Activated naive CD4-positive, alpha-beta T cell treated with anti-CD3 and anti-CD28 coated beads for 36 hours (primary cell): ENCODE results near the gene PLIN5. TPM values are rescaled to one million over a fixed set of nuclear protein-coding genes. Genes with fewer than 3 reads are reported as not detected.

Experiments used
- CTCF ChIA-PET: fragments of 350-600 bp; sonication (Branson Sonifier 250); formaldehyde crosslinking; loops from one replicate; lab custom pipeline; 2021; ENCODE audit warnings: antibody characterized with exemption; lab: Charles Lee
- DNase-seq: peaks from one replicate; pipeline ENCODE4 v3.0.0-alpha.2; 2020
- H3K27ac Mint-ChIP-seq: one replicate; pipeline ENCODE4 v1.8.0; 2021; ENCODE audit warnings: mild to moderate bottlenecking, mixed read lengths
- H3K27me3 Mint-ChIP-seq: one replicate; pipeline ENCODE4 v1.8.0; 2021; ENCODE audit warnings: low read depth, mixed read lengths
- H3K36me3 Mint-ChIP-seq: one replicate; pipeline ENCODE4 v1.8.0; 2021; ENCODE audit warnings: low read depth, mixed read lengths
- H3K4me1 Mint-ChIP-seq: one replicate; pipeline ENCODE4 v1.8.0; 2021; ENCODE audit warnings: low read depth, mixed read lengths
- H3K4me3 Mint-ChIP-seq: one replicate; pipeline ENCODE4 v1.8.0; 2021; ENCODE audit warnings: mild to moderate bottlenecking, moderate library complexity, mixed read lengths
- H3K9me3 Mint-ChIP-seq: one replicate; pipeline ENCODE4 v1.8.0; 2021; ENCODE audit warnings: mixed read lengths
- intact Hi-C: fragments of 100-400 bp; cut with micrococcal nuclease; formaldehyde crosslinking; loops from one replicate; pipeline ENCODE4 v1.15.1; 2023
- total RNA-seq, 2 experiments: library from RNA; stranded (reverse); gene quantifications; one replicate each; pipeline ENCODE4 v1.2.3, GENCODE V29; 2021

The PLIN5 gene
- total RNA-seq, 2 experiments from 2014 or later = 0.07 to 0.25 TPM

DNA sequence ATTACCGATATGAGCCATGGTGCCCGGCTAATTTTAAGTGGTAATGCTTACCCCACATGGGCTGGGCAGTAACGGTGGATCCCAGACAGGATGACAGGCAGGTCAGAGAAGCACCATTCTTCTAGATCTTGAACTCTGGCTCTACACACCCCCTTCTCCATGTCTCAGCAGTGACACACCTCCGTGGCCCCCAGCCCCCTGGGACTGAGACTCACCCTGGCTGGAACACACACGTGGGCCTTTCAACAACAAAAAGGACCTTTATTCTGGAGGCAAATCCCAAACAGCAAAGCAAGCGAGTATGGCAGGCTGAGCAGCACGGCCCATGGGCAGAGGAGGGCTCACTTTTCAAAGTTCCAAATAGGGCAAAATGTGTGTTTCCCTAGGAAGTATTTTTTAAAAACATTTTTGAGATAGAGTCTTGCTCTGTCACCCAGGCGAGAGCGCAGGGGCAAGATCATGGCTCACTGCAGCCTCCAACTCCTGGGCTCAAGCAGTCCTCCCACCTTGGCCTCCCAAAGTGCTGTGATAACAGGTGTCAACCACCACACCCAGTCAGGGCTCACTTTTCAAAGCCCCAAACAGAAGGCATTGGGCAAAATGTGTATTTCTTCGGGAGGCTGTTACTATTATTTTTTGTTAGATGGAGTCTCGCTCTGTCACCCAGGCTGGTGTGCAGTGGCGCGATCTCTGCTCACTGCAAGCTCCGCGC, 12.6 kb downstream of the PLIN5 start:
- intact Hi-C loops = no loop called here
- no peak for DNase-seq

DNA sequence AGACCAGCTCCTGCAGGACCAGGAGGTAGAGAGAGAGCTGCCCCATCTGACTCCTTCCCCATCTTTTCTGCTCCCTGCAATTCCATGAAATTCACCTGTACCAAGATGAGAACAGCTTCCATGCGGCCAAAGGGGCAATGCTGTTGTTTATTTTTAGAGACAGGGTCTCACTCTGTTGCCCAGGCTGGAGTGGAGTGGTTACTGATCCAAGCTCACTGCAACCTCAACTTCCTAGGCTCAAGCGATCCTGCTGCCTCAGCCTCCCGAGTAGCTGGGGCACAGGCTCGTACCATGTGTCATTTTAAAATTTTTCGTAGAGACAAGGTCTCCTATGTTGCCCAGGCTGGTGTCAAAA, 13.2 kb downstream of the PLIN5 start:
- no peak for DNase-seq
- intact Hi-C loops = no loop called here
- Mint-ChIP-seq H3K36me3 (no peaks in the 10 kb centered on the region), H3K4me1 (no peaks in the 10 kb centered on the region), H3K27ac (no peak overlapping the region), H3K4me3 (no peak overlapping the region), H3K9me3 (no peaks in the 10 kb centered on the region), H3K27me3 (peaks cover 5% of the 10 kb centered on the region)
- CTCF ChIA-PET = interaction anchor here (0.6 kb wide), 2 partner anchors 9 to 14 kb away, joined by 3 to 6 read pairs; no protein-coding TSS in a partner anchor

More for the DNA sequence above, 12.6 kb downstream of the PLIN5 start:
- peaks cover 5% of the 10 kb centered on the region for H3K27me3 Mint-ChIP-seq
- no peaks in the 10 kb centered on the region for H3K36me3 Mint-ChIP-seq
- H3K9me3 Mint-ChIP-seq = no peaks in the 10 kb centered on the region
- H3K27ac Mint-ChIP-seq = no peak overlapping the region
- CTCF ChIA-PET = interaction anchor here (0.6 to 1.9 kb wide), 6 partner anchors 11 to 111 kb away, joined by 3 to 8 read pairs (median 5); no protein-coding TSS in a partner anchor
- H3K4me1 Mint-ChIP-seq = no peaks in the 10 kb centered on the region
- H3K4me3 Mint-ChIP-seq = no peak overlapping the region

DNA sequence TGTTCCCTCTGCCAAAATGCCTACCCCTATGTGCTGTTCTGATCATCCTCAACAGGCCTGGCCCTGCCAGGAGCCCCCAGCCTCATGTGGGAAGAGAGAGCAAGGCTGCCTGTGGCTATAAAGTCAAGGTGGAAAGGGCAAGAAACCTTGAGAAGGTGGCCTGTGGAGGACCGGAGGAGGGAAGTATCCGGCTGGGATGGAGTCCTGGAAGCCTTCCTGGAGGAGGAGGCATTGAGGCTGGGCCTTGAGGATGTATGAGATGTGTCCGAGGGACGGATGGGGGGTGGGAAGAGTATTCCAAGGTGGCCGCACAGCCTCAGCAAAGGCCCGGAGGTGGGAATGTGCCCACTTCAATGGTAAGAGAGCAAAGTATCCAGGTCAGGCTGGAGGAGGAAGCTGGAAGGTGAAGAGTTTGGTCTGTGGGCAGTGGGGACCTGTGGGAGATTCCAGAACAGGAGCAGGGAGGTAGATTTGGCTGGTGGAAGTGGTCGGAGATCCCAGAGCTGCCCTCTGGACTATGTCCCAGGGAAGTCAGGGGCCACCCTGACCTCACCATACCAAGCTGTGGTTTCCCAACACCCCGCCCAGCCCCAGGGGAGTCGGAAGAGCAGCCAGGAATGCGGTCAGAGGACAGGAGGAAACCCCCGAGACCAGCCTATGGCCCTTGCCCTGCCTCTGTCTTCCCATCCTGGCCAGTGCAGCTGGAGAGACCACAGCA, 13.7 kb downstream of the PLIN5 start:
- Mint-ChIP-seq H3K4me1 (no peaks in the 10 kb centered on the region), H3K4me3 (no peak overlapping the region), H3K27me3 (peaks cover 5% of the 10 kb centered on the region), H3K36me3 (no peaks in the 10 kb centered on the region), H3K9me3 (no peaks in the 10 kb centered on the region), H3K27ac (no peak overlapping the region)
- intact Hi-C loops = no loop called here
- CTCF ChIA-PET = interaction anchor here (0.6 kb wide), 3 partner anchors 10 to 72 kb away, joined by 3 to 6 read pairs (median 3); no protein-coding TSS in a partner anchor
- no peak for DNase-seq

DNA sequence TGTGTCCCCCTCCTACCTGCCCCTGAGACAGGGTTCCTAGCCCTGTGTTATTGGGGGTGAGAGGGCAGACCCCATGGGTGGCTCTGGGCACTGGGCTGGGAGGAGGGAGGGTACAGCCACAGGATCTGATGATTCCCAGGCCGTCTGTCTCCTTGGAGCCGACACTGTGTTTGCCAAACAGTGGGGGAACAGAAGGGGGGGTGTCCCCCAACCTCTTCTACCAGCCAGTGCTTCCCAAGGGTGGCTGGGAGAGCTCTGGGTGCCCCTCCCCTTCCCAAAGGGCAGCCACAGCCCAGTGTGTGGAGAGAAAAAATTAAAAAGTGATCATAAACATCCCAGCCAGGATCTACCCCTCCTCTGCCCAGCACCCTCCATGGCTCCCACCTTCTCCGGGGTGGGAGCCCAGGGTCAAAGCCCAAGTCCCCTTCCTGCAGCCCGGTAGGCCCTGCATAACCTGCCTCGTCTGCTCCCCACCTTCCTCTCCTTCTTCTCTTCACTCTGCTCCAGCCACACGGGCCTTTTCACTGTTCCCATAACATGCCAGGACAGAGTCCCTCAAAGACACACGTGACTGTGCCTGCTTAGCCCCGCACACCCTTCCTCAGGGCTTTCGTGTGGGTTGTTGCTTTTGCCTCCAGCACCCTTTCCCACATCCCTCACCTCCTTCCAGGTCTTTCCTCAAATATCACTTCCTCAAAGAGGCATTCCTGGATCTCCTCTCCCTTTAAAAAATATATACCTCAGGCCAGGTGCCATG, 15.3 kb downstream of the PLIN5 start:
- no peaks in the 10 kb centered on the region for H3K36me3 Mint-ChIP-seq
- no peak for DNase-seq
- no peaks in the 10 kb centered on the region for H3K4me1 Mint-ChIP-seq
- no peaks in the 10 kb centered on the region for H3K9me3 Mint-ChIP-seq
- intact Hi-C loops = no loop called here
- CTCF ChIA-PET = interaction anchor here (1.0 kb wide), 1 partner anchor 380 kb away, joined by 3 read pairs; no protein-coding TSS in a partner anchor
- no peak overlapping the region for H3K27ac Mint-ChIP-seq
- peaks cover 5% of the 10 kb centered on the region for H3K27me3 Mint-ChIP-seq
- no peak overlapping the region for H3K4me3 Mint-ChIP-seq

DNA sequence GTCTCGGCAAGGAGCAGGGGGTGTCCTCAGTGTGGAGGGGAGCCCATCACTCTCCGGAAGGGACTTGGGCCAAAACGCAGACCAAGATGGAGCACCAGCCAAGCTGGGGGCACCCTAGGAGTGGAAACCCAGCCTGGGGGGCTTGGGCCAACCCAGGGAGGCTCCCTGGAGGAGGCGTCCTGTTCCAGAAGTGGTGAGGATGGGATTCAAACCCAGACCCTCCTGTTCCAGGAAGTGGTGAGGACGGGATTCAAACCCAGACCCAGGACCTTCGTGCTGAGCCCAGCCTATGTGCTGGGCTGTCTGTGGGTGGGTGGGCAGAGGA, 15.9 kb downstream of the PLIN5 start:
- H3K4me3 Mint-ChIP-seq = no peak overlapping the region
- H3K36me3 Mint-ChIP-seq = no peaks in the 10 kb centered on the region
- intact Hi-C loops = no loop called here
- no peaks in the 10 kb centered on the region for H3K9me3 Mint-ChIP-seq
- no peaks in the 10 kb centered on the region for H3K4me1 Mint-ChIP-seq
- peaks cover 5% of the 10 kb centered on the region for H3K27me3 Mint-ChIP-seq
- CTCF ChIA-PET = no interaction called here
- no peak for DNase-seq
- H3K27ac Mint-ChIP-seq = no peak overlapping the region

DNA sequence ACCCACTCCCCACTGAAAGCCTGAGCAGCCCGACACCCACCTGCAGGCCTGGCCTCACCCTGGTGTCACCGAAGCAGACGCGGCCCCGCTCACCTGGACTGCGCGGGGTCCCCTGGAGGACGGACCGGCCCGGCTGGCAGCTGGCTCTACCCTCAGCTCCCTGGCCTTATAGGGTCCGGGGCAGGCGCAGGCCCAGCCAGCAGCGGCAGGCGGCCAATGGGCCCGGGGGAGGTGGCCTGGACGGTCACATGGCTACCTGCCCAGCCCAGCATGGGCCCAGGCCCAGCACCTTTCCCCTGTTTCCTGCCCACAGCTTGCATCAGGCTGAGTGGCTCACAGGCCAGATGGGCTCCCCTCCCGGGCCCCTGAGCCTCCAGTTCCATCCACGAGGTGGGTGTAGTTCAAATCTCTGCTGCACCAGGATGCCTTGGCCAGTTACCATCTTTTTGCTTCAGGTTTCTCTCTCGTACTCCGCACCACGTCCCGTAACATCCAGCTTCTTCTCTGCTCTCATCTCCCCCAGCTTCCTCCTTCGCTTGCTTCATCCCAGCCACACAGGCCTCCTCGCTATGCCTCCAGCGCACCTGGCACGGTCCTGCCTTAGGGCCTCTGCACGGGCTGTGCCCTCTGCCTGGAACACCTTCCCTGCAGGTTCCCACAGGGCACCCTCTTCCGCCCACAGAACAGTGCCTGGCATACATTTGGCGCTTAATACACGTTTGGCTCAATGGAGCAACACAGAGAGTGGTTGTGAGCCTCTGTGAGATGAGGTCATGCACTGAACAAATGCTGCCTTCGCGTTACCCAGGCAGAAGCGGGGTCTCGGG, 16.5 kb downstream of the PLIN5 start, which contains the start of gene PLIN4:
Gene PLIN4 (minus strand): TSS at position 142 of the 827 bp plus-strand sequence. CDS start 214 bp downstream, outside the sequence.
- Mint-ChIP-seq H3K27ac (no peak within 1 kb of the TSS), H3K4me3 (no peak within 1 kb of the TSS), H3K36me3 (no peaks in the 10 kb centered on the region), H3K27me3 (peaks cover 5% of the 10 kb centered on the region), H3K9me3 (no peaks in the 10 kb centered on the region), H3K4me1 (no peaks in the 10 kb centered on the region)
- CTCF ChIA-PET = no interaction called here
- intact Hi-C loops = no loop called here
- no peak for DNase-seq

DNA sequence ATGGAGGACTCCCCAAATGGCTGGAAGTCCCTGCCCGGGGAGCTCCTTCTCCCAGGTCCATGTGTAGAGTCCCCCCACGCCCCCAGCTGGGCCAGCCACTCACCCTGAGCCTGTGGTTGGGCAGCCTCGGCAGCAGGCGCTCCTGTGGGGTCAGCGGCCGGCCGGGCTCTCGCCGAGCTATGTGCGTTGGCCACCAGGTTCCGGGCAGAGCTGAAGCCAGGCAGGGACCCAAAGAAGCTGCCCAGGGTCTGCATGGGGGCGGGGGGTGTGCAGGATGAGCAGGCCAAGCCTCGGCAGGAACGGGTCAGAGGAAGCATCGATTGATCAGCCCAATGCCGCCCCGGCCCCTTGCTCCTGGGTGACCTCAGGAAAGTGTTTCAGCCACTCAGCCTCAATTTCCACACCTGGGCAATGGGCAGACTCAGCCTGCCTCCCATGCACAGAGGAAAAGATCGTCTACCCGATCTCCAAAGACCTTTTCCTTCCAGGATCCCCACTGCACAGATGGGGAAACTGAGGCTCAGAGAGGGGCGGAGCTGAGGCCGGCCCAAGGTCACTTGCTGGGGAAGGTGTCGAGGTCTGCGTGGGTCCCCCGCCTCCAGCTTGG, 17.5 kb downstream of the PLIN5 start:
- no peaks in the 10 kb centered on the region for H3K4me1 Mint-ChIP-seq
- no peak overlapping the region for H3K27ac Mint-ChIP-seq
- CTCF ChIA-PET = no interaction called here
- H3K36me3 Mint-ChIP-seq = no peaks in the 10 kb centered on the region
- intact Hi-C loops = no loop called here
- no peak for DNase-seq
- H3K9me3 Mint-ChIP-seq = no peaks in the 10 kb centered on the region
- H3K4me3 Mint-ChIP-seq = no peak overlapping the region
- peaks cover 5% of the 10 kb centered on the region for H3K27me3 Mint-ChIP-seq

DNA sequence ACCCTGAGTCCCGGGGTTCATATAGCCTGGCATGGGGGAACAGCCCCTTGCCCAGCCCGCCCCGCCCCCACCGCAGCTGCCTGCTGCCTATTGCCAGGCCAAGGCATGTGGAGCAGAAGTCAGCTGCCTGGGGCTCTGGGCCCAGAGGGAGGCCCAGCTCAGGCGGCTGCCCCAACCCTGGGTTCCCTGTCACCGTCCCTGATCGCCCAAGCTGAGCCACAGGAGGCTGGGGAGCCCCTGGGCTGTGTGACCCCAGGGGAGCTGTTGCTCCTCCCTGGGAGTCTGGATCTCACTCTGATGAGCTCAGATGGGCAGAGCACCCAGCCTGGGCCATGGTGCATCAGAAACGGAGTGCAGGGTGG, 18.1 kb downstream of the PLIN5 start:
- intact Hi-C loops = no loop called here
- Mint-ChIP-seq H3K36me3 (no peaks in the 10 kb centered on the region), H3K4me3 (no peak overlapping the region), H3K4me1 (no peaks in the 10 kb centered on the region), H3K27me3 (peaks cover 5% of the 10 kb centered on the region), H3K27ac (no peak overlapping the region), H3K9me3 (no peaks in the 10 kb centered on the region)
- DNase-seq = no peak
- CTCF ChIA-PET = no interaction called here

DNA sequence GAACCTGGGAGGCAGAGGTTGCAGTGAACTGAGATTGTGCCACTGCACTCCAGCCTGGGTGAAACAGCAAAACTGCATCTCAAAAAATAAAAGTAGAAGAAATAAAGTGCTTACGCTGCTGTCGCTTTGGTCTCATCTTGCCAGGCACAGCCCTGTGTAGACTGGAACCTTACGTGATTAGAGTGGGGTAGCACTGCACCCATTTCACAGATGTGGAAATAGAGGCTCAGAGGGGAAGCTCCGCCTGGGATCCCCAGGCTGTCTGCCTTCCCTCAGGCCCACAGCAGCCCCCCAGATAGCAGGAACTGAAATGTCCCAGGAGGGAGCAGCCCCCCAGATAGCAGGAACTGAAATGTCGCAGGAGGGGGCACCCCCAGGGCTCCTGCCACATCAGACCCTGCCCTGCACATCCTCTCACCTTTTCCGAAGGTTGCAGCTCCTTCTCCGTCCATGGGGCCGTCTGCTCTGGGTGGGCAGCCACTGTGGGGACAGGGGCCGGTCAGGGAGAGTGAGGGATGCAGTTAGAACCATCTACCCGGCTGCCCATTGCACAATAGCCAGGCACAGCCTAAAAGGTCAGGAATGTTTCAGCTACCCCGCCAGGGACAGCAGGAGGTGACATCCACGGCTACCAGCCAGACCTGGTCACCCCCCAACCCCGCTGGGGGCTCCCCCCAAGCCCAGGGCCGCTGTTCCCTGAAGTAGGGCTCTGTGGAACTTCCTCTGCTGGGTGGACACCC, 18.7 kb downstream of the PLIN5 start:
- Mint-ChIP-seq H3K9me3 (no peaks in the 10 kb centered on the region), H3K36me3 (no peaks in the 10 kb centered on the region), H3K27me3 (peaks cover 5% of the 10 kb centered on the region), H3K4me3 (no peak overlapping the region), H3K4me1 (no peaks in the 10 kb centered on the region), H3K27ac (no peak overlapping the region)
- intact Hi-C loops = no loop called here
- CTCF ChIA-PET = interaction anchor here (1.1 kb wide), 2 partner anchors 9 to 235 kb away, joined by 3 to 5 read pairs; no protein-coding TSS in a partner anchor
- no peak for DNase-seq

DNA sequence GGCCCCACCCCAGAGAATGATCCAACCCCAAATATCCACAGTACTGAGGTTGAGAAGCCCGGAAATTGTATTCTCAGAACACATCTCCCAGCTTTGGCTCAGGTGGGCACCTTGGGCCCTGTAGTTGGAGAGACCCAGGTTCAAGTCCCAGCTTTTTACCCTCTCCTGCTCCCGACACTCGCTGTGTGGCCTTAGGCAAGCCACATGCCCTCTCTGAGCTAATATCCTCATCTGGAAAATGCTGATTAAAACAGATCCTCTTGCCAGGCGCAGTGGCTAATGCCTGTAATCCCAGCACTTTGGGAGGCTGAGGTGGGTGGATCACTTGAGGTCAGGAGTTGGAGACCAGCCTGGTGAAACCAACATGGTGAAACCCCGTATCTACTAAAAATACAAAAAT, 19.3 kb downstream of the PLIN5 start:
- DNase-seq = no peak
- Mint-ChIP-seq H3K36me3 (no peaks in the 10 kb centered on the region), H3K9me3 (no peaks in the 10 kb centered on the region), H3K4me3 (no peak overlapping the region), H3K4me1 (no peaks in the 10 kb centered on the region), H3K27ac (no peak overlapping the region), H3K27me3 (peaks cover 5% of the 10 kb centered on the region)
- CTCF ChIA-PET = interaction anchor here (1.1 kb wide), 2 partner anchors 9 to 235 kb away, joined by 3 to 5 read pairs; no protein-coding TSS in a partner anchor
- intact Hi-C loops = no loop called here

DNA sequence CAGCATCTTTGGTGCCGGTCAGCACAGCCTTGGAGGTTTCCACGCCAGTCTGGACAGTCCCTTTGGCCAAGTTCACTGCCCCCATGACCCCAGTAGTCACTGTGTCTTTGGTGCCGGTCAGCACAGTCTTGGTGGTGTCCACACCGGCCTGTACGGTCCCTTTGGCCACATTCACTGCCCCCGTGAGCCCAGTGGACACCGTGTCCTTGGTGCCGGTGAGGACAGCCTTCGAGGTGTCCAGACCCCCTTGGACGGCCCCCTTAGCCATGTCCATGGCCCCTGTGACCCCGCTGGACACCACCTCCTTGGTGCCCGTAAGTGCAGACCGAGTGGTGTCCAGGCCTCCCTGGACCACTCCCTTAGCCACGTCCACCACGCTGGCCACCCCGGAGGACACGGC, 21.8 kb downstream of the PLIN5 start:
- H3K27ac Mint-ChIP-seq = no peak overlapping the region
- no peaks in the 10 kb centered on the region for H3K9me3 Mint-ChIP-seq
- H3K4me1 Mint-ChIP-seq = no peaks in the 10 kb centered on the region
- no peaks in the 10 kb centered on the region for H3K36me3 Mint-ChIP-seq
- H3K27me3 Mint-ChIP-seq = no peaks in the 10 kb centered on the region
- intact Hi-C loops = no loop called here
- CTCF ChIA-PET = no interaction called here
- no peak for DNase-seq
- no peak overlapping the region for H3K4me3 Mint-ChIP-seq
